SK-MEL-5 (cell line): ENCODE results near the gene MTMR1. TPM values are rescaled to one million over a fixed set of nuclear protein-coding genes. Genes with fewer than 3 reads are reported as not detected.

Source experiments
- DNase-seq: peaks from one replicate; pipeline ENCODE4 v3.0.0-alpha.2; 2016; ENCODE audit warnings: low read depth, low spot score
- in situ Hi-C: cut with HindIII; loops from 2 replicates; pipeline ENCODE4 v1.10.0; 2016; ENCODE audit warnings: low sequenced_read_pairs, high pct_unique_total_duplicates, low pct_unique_long_range_greater_than_20kb
- total RNA-seq: library from RNA; depleted of rRNA; stranded (reverse); fragments of >200 nt; shearing (Covaris generic); gene quantifications from 2 replicates; pipeline ENCODE4 v1.2.3, GENCODE V29; 2014

MTMR1 gene
- total RNA-seq, 1 experiment from 2014 or later, result 17.8 TPM

DNA sequence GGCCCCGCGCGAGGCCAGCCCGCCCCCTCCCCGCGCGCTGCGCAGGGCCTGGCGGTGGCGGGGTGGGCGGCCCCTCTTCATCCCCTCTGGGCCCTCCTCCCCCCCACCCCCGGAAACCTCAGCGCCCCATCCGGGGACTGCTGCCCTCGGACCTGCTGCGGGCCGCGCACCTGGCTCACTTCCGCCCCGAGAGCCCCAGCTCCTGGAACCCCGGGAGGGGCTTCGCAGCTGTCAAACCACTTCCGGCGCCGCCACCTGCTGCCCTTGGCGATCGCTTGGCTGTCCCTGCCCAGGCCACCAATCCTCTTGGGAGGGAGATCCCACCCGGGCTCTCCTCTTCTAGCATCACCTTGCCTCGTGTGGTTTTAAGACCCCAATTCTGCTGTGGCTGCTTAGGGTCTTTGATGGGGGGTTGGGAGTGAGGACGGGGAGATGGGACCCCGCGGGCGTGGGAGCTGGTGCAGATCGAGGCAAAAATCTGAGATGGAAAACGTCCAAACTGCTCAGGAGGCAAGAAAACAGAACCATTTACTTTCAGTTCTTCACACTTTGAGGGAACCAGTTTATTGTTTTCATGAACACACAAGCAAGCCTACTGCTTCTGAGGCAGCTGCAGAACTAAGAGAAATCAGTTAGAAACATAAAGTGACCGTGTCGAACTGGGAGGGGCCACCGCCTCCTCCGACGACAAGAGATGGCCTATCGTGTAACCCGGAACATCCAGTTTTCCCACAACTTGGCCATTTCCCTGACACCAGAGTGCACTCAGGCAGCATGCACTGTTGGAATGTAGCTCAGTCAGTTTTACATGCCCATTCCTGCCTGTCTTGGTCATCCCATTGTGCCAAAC lies 754 bp downstream of the MTMR1 start:
- DNase-seq, result no peak
- in situ Hi-C loops, result no loop called here

DNA sequence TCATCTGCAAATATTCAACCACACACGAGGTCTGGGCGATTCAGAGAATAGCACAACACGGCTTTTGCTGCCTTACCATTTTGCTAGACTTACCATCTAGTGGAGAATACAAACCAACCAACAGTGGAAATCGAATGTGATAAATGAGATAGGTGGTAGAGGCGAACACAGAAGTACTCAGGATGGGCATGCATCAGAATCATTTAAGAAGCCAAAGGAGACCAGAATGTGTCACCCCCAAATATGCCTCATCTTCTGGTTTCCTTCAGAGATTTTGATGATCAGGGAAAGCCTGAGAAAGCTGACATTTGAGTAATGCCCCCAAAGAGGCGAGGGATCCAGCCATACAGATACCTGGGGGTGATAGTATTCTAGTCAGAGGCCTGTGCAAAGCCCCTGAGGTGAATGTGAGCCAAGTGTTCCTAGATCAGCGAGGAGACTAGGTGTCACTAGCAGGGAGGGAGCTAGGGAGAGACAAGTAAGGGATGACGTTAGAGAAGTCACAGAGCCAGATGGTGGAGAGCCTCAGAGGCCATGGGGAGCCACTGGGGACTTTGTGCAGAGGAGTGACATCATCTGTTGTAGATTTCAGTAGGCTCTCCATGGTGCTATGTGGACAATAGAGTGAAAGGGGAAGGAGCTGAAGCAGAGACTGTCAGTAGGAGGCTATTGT lies 1.7 kb downstream of the MTMR1 start:
- in situ Hi-C loops, result no loop called here
- no peak for DNase-seq

DNA sequence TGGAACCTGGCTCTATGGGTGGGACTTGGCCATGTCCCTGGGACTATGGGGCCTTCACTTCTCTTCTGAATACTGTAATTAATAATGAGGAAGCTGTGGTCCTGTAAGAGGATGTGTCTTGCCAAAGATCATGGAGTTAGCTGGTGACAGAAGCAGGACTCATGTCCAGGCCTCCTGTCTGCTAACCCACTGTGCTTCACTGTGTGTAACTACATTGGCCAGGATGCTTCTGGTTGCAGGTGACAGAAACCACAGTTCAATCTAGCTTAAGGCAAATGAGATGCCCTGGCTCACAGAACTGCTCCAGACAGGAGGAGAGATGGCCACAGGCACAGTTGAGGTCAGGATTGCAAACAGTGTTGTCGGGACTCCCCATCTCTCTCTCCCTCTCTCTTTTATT lies 3.1 kb downstream of the MTMR1 start:
- in situ Hi-C loops, result no loop called here
- DNase-seq, result no peak

DNA sequence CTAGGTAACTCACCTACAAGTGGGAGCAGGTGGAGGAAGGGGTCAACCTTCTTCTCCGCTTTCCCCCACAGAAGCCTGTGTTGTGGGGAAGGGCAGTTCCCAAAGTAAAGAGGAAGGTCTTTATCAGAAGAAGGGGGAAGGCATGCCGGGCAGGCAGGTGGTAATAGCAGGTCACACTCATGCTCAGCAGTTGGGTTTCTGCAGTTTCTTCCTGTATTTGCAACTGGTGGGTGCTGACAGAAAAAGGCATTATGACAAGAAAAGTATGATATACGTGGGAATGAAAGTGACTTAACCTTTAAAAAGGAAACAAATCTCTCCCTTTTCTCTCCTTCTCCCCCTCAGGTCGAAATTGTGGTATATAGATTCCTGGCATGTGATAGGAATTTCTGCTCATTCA lies 3.7 kb downstream of the MTMR1 start:
- no peak for DNase-seq
- in situ Hi-C loops, result no loop called here

DNA sequence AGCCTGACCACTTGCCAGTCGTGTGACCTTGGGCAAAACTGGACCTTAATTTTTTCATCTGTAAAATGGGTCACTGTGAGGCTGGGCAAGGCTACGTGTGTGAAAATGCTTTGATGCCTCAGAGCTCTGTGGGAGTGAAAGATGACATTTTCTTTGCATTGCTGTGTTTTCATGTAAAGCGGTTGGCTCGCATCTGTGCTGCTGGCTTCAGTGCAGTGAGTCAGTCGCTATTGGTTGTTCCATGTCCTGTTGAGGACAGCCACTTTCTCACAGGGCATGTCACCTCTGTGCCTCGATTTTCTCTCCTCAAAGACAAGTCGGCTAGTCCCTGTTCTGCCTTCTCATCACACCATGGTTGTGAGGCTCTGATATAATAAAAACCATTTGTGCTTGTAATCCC lies 4.4 kb downstream of the MTMR1 start:
- no peak for DNase-seq
- in situ Hi-C loops, result no loop called here

DNA sequence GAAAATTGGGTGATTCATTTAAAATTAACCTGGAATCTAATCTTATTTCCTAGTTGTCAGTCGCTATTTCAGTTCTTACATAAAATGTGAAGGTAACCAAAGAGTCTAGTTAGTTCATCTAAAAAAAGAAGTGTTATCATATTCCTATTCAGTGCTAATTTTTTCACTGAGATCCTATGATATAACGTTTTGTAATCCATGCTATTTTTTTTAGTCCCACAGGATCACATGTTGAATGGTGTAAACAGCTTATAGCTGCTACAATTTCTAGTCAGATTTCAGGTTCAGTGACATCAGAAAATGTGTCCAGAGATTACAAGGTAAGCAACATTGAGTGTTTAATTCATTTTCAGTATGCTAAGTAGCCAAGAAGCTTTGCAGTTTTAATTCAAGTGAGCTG lies 5.8 kb downstream of the MTMR1 start:
- in situ Hi-C loops, result no loop called here
- DNase-seq, result no peak

DNA sequence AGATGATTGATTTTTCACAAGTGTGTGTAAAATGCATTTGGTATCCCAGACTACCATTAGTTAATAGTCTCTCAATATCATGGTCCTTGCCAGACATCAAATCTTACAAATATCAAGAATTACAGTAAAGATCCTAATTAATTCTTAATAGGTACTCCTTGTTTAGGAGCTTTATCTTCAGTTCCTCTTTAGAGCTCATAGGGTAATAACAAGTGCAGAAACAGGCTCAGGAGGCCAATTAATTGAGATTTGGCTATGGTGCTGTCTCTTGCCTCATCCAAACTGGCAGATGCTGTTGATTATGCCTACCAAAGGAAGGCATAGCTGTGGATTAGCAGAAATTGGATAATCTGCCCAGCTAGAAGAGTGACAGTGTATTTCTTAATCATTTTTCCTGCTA lies 6.9 kb downstream of the MTMR1 start:
- in situ Hi-C loops, result no loop called here

DNA sequence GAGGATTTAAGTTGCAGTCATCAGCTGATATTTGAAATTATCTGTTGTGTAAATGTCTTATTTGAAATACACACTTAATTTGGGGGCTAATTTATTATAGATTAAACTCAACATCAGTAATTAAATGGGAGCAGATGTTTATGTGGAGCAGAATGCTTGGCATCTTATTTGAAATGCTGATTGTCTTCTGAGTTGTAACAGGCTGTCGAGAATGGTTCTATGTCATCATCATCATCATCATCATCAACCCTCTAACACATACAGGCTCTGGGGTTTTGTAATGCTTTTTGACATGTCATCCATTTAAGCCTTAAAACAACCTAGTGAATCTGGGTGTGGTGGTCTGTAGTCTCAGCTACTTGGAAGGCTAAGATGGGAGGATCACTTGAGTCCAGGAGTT lies 8.2 kb downstream of the MTMR1 start:
- no peak for DNase-seq
- in situ Hi-C loops, result no loop called here

More for the DNA sequence above, 6.9 kb downstream of the MTMR1 start:
- no peak for DNase-seq

DNA sequence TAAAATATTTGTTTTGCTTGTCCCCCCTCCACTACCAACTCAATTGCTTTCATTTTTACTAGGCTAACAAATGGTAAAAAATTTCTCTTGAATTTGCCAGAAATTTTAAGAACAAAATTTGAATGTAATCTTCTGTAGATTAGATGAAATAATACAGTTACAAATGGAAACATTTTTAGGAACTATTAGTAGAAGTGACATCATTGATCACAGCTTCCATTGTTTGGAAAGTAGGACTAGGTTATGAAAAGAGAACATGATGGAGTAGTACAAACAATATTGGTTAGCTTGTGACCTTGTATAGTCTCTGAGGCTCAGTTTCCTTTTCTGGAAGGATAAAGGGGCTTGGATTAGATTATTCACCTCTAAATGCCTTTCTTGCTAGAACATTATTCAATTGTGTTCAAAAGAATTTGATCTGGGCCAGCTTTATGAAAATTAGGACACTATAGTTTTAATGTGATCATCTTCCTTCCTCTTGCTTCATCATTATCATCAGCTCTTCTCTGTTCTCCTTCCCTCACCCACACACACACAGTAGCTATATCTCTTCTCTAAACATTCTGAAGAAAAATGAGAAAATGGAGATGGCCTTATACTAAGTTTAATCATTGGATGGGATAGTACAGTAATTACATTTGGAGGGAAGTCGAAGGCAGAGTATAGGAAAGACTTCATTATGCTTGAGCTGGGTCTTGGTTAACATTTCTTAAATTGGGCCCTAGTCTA lies 9.9 kb downstream of the MTMR1 start:
- no peak for DNase-seq
- in situ Hi-C loops, result no loop called here

DNA sequence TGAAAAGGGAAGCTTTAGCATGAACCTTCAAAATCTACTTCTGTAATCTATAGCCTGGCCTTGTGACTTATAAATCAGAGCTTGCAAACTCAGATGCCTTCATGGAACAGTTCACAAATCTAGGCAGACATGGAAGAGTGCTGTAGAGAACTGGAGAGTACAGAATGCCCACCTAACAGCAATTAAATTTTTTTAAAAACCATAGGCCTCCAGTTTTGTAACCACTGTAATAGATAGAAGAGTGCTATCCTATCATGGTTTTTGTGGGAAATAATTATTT lies 10.4 kb downstream of the MTMR1 start:
- DNase-seq, result no peak
- in situ Hi-C loops, result no loop called here

DNA sequence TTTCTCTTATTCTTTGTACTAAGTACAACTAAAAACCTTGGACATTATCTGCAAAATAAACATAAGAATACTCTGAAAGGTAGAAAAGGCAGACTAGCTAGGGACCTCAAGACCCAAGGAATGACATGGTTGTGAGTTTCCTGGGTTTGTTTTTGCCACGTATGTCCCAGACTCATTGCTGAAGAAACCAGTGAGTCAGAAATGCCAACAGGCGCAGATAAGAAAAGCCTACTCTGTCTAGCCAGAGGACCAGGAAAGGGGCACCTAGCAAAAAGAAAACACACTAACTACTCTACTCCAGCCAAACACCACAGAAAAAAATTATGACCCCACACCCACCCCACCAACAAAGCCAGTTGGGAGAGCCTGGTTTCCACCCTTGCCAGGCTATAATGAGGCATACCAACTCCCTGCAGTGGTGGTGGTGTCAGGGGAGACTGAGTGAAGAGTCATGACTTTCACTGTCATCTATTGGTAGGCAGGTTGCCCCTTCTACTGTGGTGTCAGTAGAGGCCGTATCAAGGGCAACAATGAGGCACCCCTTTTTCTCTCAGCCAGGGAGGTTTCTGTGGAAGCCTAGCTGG lies 10.9 kb downstream of the MTMR1 start:
- in situ Hi-C loops, result no loop called here

DNA sequence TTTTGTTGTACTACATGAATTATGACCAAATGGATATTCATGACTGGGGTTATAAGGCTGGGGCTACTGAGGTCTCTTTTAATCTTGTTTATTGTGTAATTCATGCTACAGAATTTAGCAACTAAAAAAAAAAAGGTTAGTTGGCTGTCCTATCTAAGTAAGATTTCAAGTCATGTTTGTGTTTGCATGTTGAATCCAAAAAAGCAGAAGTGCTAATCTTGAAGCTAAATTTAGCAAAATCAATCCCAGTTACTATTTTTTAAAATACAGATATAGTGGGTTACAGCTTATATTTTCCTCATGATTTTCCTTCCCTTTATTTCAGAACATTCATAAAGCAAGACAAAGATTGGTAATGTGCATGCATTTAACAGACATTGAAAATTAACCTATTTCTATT lies 19.4 kb downstream of the MTMR1 start:
- DNase-seq, result no peak
- in situ Hi-C loops, result no loop called here

More for the DNA sequence above, 10.9 kb downstream of the MTMR1 start:
- no peak for DNase-seq

DNA sequence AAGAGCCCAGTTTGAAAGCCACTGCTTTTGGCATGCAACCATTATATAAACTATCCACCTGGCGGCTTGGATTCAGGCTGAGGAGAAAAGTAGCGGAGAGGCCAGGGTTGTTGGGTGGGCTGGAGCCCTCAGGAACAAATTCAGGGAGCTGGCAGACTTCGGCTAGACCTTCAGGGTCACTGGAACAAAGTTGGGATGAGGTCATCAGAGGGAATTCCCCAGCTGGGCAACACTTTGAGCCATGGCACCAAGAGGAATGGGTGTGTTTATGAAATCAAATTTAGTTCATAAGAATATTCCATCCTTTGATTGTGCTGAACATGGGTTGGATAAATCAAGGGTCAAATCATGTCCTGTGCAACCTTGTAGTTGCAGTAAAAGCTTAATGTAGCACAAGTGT lies 22.0 kb downstream of the MTMR1 start:
- in situ Hi-C loops, result no loop called here
- DNase-seq, result no peak

DNA sequence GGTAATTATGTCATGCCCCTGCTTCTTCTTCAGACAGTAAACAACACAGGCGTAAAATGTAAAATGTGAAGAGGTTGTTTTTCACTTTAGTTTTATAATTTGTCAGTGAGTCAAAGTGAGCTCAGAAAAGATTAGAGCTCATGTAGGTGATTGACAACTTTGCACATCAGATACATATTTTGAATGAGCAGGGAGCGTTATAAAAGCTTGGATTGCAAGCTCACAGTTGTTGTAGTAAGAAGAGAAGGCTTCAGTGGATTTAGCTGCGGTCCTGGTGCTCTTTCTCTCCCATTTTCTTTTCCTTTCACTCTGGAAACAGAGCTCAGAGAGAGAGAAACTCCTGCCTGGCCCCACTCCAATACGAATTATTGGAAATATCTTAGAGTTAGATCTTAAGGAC lies 26.4 kb downstream of the MTMR1 start:
- no peak for DNase-seq
- in situ Hi-C loops, result no loop called here

DNA sequence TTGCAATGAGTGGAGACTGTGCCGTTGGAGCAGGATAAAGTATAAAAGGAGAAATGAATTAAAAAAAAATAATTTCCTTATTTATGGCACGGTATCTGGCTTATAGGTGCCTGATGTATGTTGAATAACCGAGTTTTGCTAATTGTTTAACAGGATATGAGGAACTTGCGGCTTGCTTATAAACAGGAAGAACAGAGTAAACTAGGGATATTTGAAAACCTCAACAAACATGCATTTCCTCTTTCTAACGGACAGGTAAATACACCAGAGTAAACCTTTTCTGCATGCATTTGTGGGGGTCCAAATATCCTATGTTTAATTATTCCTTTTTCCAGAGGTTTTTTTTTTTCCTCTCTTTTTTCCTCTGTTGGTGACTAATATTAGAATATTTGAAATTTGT lies 36.8 kb downstream of the MTMR1 start:
- no peak for DNase-seq
- in situ Hi-C loops, result no loop called here

DNA sequence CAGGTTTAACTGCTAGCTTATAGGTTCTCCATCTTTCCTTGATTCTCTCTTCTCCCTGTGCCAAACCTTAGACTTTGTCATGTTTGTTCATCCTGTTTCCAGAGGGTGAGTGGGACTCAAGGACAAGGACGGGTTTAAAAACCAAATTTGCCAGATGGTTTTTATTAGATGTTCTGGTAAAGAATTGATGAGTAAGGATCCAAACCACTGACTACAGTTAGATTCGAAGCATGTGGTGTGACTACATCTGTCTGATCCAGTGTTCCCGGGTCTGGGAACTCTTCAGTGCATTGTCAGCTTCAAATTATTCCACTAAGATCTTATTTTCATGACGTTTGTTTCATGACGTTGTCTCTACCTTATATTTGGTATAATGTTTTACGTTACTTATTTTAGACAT lies 37.5 kb downstream of the MTMR1 start:
- no peak for DNase-seq
- in situ Hi-C loops, result no loop called here

DNA sequence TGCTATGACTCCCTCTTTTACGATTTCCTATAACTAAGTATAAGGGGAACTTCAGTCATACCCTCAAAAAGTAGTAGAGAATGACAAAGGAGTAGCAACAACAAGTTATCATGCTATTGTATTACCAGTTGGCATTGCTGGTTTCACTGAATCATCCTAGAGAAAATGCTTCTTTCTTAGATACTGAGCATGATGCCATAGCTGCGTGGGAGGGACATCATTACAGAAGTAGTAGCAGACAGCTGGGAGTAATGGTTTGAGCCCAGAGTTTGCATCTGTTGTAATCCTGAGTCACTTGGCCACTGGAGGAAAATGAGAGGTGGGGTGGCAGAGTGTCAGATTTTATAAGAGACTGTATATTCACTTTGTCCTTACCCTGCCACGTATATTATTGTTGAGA lies 38.6 kb downstream of the MTMR1 start:
- DNase-seq, result no peak
- in situ Hi-C loops, result no loop called here

DNA sequence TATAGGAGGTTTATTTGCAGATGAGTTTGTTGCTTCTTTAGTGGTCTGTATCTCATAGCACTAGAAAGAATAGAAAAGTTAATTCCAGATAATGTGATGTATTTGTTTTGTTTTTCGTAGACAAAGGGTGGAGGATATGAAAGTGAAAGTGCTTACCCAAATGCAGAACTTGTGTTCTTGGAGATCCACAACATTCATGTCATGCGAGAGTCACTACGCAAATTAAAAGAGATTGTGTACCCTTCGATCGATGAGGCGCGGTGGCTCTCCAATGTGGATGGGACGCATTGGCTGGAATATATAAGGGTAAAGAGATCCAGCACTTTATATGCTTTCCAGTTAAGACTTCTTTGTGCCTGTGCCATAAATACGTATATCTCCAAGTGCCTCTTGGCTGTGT lies 43.3 kb downstream of the MTMR1 start:
- DNase-seq, result no peak
- in situ Hi-C loops, result no loop called here
